Upper lobe of left lung (tissue), 4 donors: Measurements from ENCODE around the gene PIBF1.
A peak's percentile ranks its signal among the peaks of the same experiment; 100 is the strongest.

Experiments used
- CTCF ChIP-seq, 6 experiments: fragments of 450-650 bp in 4 of 6; fragments of 200-600 bp in 2 of 6; sonication (generic) in 2 of 6; IDR thresholded peaks; one replicate each; pipeline ENCODE4 v1.5.1; 2016 to 2019; ENCODE audit warnings: antibody characterized with exemption in 6 of 6
- EP300 ChIP-seq, 4 donors: sonication (generic); formaldehyde crosslinking; IDR thresholded peaks; one replicate each; pipeline ENCODE4 v1.5.1; 2017; ENCODE audit warnings: antibody characterized with exemption in 4 of 4, control low read depth in 2 of 4
- POLR2A ChIP-seq, 4 donors: fragments of 450-650 bp; IDR thresholded peaks; one replicate each; pipeline ENCODE4 v1.5.1; 2016 to 2017; ENCODE audit warnings: antibody characterized with exemption in 4 of 4, mild to moderate bottlenecking in 2 of 4
- POLR2AphosphoS5 ChIP-seq, 2 donors: sonication (generic); formaldehyde crosslinking; IDR thresholded peaks; one replicate each; pipeline ENCODE4 v1.5.1; 2017; ENCODE audit warnings: antibody characterized with exemption in 2 of 2

GRCh38 chr13:72839831-72840426 is 58.0 kb downstream of the PIBF1 start:
- TF ChIP-seq POLR2AphosphoS5 (IDR thresholded peaks at IDR 0.05), result no peak
- peak in 5 of 6 experiments; percentile 39 to 65 (median 56) for TF ChIP-seq CTCF (IDR thresholded peaks at IDR 0.05)
- no peak for TF ChIP-seq EP300 (IDR thresholded peaks at IDR 0.05)
- no peak for TF ChIP-seq POLR2A (IDR thresholded peaks at IDR 0.05)
